HG02840 (cell line): Measurements from ENCODE around the gene IGFBPL1.

Experiments used
- ATAC-seq: cut with Tn5 transposase; IDR thresholded peaks from one replicate; pipeline ENCODE4 v1.9.1; 2021; ENCODE audit warnings: mild to moderate bottlenecking, moderate library complexity, moderate number of reproducible peaks; ENCODE audit not compliant: unreplicated experiment, low FRiP score

Gene IGFBPL1

GRCh38 chr9:38434365-38434764, 10.1 kb upstream of the IGFBPL1 start:
- ATAC-seq: no peak

DNA sequence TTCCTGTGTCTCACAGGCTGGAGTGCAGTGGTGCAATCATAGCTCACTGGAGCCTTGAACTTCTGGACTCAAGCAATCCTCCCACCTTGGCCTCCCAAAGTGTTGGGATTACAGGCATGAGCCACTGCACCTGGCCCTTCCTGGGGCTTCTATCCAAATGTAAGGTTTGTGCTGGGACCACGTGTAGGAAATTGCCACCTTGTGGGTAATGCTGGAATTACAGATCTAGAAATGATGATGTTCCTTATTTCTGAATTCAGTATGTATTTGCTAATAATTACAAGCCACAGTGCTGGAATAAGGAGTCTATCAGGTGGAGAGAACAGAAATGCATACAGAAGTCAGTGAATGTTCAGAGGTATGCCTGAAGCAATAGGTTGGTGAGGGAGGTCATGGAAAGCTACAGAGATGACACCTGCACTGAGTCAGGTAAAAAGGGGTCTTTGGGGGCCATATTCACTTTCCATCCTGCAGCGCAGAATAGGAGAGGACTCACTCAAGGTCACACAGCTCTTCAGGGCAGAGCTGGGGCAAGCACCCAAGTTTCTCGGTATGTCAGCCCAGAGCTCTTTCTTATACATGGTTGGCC, 8.8 kb upstream of the IGFBPL1 start:
- no peak for ATAC-seq

DNA sequence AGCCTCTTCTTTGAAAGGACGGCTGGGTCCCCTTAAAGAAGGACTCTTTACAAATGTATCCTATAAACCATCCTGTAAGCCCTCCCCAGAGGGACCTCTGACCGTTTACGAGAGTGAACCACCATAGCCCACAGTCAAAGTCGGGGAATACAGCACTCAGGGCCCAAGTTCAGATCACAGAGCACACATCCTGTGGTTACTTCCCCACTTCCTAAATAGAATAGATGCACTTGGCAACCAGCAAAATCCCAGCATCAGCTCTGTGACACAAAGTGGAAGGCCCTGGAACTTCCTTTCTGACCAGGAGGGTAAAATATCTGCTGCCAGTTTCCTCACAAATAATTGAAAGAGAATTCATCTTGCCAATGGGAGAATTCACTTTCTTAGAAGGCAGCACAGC, 6.9 kb upstream of the IGFBPL1 start:
- no peak for ATAC-seq

- no peak for ATAC-seq
Observed at GRCh38 chr9:38428062-38428461, 3.8 kb upstream of the IGFBPL1 start.

DNA sequence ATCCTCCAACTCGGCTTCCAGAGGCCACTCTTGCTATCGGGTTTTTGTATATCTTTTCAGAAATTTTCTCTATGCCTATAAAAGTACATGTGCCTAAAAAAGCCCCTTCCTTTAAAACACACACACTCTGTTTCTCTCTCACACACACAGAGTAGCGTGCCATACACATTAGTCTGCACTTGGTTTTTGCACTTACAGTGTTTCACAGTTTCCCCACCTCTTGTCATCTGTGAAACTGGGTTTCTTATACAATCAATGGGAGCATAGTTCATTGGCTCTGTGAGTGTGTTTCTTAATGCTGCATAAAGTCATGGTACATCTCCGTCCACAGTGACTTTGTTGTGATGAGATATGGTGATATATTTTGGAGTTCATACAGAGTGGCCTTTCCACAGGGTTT, 664 bp upstream of the IGFBPL1 start:
- no peak for ATAC-seq

DNA sequence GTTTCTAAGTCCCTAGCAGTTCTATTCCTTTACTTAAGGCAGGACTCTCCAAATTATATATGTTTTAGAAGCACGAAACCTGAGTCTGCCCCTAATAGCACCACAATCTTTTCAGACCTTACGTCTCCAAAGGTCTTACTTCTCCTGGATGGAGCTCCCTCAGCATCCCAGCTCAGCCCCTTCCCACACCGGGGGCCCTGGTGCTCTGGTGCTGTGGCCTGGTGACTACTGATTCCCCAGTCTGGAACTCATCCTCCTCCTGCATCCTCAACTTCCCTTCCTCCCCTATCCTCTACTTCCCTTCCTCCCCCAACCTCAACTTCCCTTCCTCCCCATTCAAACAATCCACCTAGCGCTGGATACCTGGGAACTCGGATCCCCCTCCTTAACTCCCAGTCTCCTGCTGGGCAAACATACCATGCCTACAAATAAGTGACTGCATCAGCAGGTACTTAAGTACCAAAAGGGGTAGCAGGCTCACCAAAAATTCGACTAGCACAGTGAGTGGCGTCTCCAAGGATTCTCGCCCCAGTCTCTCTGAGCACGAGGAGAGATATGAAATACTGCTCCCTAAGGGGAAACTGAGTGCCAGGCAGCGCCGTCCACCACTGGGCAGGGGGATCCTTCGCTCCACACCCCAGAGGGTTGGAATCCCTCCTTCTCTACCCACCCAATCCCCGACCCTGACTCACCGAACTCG, 831 bp downstream of the IGFBPL1 start:
- no peak for ATAC-seq

- no peak for ATAC-seq
Observed at GRCh38 chr9:38422555-38423260, 1.5 kb downstream of the IGFBPL1 start.

- ATAC-seq: no peak
Observed at GRCh38 chr9:38421498-38422211, 2.6 kb downstream of the IGFBPL1 start.

- no peak for ATAC-seq
Observed at GRCh38 chr9:38419181-38419580, 5.1 kb downstream of the IGFBPL1 start.

GRCh38 chr9:38418366-38418765, 5.9 kb downstream of the IGFBPL1 start:
- no peak for ATAC-seq

GRCh38 chr9:38417003-38417945, 7.0 kb downstream of the IGFBPL1 start:
- no peak for ATAC-seq

- ATAC-seq: no peak
Observed at GRCh38 chr9:38416461-38416860, 7.8 kb downstream of the IGFBPL1 start.

- ATAC-seq: no peak
Observed at GRCh38 chr9:38415856-38416255, 8.4 kb downstream of the IGFBPL1 start.

DNA sequence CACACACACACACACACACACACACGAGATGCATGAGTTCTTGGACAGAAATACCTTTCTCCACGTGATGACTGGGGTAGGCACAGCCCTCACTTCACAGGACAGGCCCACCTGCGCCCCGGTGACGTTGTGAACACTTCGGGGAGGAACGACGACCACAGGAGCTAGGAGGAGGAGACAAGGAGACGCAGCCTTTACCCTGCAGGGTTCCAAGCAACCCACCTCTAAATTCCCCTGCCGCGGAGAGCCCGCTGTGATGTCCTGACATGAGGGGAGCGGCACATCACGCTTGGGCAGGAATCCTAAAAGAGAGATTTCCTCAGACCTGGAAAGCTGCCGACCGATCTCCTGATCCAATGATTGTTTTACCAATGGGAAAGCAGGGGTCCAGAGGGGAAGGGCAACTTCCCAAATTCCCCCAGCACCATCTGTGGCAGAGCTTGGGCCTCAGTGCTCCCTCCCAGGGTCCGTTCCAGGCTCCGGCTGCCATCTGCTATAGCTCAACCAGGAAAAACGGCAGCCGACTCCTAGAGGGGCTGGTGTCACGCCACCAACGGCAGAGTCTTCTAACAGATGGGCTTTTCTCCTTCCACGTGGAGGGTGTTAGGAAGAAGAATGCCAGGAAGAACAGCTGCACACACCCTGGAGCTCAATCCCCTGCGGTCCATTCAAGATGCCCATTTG, 10.1 kb downstream of the IGFBPL1 start:
- no peak for ATAC-seq

- ATAC-seq: no peak
Observed at GRCh38 chr9:38413283-38413682, 11.0 kb downstream of the IGFBPL1 start.

DNA sequence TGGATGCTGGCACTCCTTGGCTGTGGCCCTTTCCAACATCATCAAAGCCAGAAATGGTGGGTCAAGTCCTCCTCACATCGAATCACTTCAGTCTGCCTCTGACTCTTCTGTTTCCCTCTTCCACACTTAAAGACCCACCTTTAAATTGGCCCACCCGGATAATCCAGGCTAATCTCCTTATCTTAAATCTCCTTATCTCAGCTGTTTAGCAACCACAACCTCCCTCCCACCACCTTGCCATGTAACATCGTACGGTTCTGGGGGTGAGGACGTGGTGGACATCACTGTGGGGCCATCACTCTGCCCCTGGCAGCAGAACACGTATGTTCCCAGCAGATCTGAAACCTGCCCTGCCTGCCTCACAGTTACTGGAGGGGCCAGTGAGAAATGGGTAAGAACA, 11.5 kb downstream of the IGFBPL1 start:
- no peak for ATAC-seq

DNA sequence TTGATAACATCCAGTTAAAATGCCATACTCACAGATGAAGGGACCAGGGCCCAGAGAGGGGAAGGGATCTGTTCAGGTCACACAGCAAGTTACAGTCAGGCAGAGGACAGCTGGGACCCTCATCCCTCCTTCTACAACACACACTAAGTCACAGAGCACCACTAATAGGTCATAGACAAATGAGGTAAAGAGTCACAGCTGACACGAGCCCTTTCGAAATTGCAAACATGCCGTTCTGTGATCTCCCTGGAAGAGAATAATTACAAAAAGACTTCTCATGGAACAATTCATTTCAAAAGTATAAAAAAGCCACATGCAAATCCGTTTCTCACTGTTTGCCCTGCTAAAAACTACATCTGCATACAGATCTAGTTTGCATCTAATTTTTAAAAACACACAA, 15.5 kb downstream of the IGFBPL1 start:
- no peak for ATAC-seq

GRCh38 chr9:38406476-38407186, 17.6 kb downstream of the IGFBPL1 start:
- ATAC-seq: no peak

DNA sequence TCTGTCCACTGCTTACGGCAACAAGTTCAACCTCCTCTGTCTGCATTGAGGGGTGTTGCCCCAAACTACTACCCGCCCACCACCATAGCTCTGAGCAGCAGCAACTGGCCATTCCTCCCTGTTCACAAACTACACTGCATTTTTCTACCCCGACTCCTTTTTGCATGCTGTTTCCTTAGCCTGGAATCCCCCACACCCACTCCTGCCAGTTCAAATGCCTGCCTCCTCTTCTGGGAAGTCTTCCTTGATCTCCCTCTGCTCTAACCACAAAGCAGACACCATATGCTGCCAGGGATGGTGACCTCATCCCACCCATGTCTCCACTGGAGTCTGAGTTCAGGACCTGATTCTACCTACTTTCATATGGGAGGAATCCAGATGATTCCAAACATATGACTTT, 18.5 kb downstream of the IGFBPL1 start:
- no peak for ATAC-seq
